Ovary (tissue), 1 donor: Measurements from ENCODE around the gene PPRC1.

ENCODE experiments used
- EP300 ChIP-seq: sonication (generic); formaldehyde crosslinking; IDR thresholded peaks from one replicate; pipeline ENCODE4 v1.6.1; 2017; ENCODE audit warnings: antibody characterized with exemption
- POLR2A ChIP-seq: fragments of 450-650 bp; IDR thresholded peaks from one replicate; pipeline ENCODE4 v1.6.1; 2017; ENCODE audit warnings: antibody characterized with exemption, mild to moderate bottlenecking, moderate library complexity

- TF ChIP-seq EP300 (peak; percentile 21), POLR2A (peak; percentile 89)
These were observed 11.7 kb upstream of the PPRC1 start for GRCh38 chr10:102120991-102121738.
